Tibial nerve (tissue), 4 donors: ENCODE measurements around the gene SKA1.

Source experiments
- EP300 ChIP-seq, 2 donors: sonication (generic); formaldehyde crosslinking; IDR thresholded peaks; one replicate each; pipeline ENCODE4 v1.6.1; 2017; ENCODE audit warnings: antibody characterized with exemption in 2 of 2, mild to moderate bottlenecking in 1 of 2
- POLR2A ChIP-seq, 2 donors: fragments of 450-650 bp; IDR thresholded peaks; one replicate each; pipeline ENCODE4 v1.6.1; 2017; ENCODE audit warnings: antibody characterized with exemption in 2 of 2, mild to moderate bottlenecking in 2 of 2, moderate library complexity in 2 of 2
- TF ChIP-seq, protein P1 (sequence below), 5 experiments: fragments of 200-600 bp in 3 of 5; fragments of 450-650 bp in 2 of 5; sonication (generic) in 3 of 5; IDR thresholded peaks; one replicate each; pipeline ENCODE4 v1.5.1; 2016 to 2019; ENCODE audit warnings: antibody characterized with exemption in 5 of 5, mild to moderate bottlenecking in 3 of 5, moderate library complexity in 2 of 5

DNA sequence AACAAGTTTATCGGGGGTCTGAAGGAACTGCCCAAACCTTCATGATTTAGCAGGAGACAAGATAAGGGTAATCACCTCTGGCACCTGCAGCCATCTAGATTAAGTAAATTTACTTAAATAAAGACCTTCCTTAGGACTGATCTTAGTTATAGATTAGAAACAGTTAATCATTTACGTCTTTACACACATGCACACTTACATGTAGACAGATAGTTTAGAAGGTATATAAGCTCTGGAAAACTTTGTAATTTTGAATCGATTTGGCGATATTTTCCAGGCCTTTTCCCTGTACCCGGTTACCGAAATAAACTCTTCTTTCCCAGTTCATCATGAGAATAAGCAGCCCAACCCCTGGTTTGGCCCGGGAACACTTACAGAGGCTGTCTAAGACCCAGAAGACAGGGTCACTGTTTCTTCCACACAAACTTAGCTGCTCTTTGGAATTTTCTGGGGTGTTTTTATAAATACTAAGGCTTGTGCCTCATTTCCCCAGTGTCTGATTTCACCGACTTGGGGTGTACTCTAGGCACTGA is 560 bp upstream of the SKA1 start:
- TF ChIP-seq, protein P1, sequence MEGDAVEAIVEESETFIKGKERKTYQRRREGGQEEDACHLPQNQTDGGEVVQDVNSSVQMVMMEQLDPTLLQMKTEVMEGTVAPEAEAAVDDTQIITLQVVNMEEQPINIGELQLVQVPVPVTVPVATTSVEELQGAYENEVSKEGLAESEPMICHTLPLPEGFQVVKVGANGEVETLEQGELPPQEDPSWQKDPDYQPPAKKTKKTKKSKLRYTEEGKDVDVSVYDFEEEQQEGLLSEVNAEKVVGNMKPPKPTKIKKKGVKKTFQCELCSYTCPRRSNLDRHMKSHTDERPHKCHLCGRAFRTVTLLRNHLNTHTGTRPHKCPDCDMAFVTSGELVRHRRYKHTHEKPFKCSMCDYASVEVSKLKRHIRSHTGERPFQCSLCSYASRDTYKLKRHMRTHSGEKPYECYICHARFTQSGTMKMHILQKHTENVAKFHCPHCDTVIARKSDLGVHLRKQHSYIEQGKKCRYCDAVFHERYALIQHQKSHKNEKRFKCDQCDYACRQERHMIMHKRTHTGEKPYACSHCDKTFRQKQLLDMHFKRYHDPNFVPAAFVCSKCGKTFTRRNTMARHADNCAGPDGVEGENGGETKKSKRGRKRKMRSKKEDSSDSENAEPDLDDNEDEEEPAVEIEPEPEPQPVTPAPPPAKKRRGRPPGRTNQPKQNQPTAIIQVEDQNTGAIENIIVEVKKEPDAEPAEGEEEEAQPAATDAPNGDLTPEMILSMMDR (IDR thresholded peaks at IDR 0.05), result no peak
- no peak for TF ChIP-seq POLR2A (IDR thresholded peaks at IDR 0.05)
- no peak for TF ChIP-seq EP300 (IDR thresholded peaks at IDR 0.05)
